ENCODE data around the gene PACSIN3.
"Not testable (repeated sequence)": the region's sequence is repeated elsewhere in the genome, so short reads cannot be mapped to it uniquely, and the experiment has no call there.

The PACSIN3 gene

DNA sequence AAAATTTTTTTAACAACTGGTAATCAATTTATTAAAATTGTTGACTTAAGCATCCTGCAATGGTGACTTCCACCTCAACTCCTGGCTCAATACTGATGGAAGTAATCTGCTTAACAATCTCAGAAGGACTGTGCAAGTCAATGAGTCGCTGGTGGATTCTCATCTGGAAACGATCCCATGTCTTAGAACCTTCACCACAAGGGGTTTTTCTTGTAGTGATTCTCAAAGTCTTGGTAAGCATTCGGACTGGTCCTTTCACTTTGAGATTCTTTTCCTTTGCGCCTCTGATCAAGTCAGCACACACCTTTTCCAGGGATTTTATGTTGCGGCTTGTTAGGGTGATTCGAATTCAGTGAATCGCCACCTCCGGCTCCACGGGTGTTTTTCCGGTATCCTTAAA, 4.9 kb upstream of the PACSIN3 start:
- DNase-seq, result not testable (repeated sequence)

DNA sequence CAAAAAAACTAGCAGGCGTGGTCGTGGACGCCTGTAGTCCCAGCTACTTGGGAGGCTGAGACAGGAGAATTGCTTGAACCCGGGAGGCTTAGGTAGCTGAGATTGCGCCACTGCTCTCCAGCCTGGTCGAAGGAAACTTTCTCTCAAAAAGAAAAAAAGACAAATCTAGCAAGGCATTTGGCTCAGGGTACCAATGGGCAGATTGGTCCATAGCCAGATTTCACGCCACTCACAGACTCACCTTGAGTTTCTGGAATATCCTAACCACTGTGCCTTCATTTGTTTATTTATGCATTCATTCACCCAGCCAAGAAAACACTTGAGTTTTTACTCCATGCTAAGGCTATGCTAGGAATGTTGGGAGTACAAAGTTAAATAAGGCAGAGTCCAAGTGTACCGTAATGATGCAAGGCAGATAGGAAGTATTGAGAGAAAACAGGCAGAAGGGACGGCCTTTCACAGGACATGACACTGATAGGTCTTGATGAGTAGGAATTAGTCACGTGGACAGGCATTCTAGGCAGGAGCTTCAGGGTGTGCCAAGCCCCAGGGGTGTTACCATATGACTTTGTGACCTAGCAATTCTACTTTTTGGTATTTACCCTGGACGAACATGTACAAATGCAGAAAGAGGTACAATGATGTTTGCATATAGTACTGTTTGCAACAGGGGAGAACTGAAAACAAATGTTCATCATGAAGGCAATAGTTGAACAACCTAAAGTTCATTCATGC, 3.0 kb upstream of the PACSIN3 start:
- DNase-seq, result peak; percentile 76

DNA sequence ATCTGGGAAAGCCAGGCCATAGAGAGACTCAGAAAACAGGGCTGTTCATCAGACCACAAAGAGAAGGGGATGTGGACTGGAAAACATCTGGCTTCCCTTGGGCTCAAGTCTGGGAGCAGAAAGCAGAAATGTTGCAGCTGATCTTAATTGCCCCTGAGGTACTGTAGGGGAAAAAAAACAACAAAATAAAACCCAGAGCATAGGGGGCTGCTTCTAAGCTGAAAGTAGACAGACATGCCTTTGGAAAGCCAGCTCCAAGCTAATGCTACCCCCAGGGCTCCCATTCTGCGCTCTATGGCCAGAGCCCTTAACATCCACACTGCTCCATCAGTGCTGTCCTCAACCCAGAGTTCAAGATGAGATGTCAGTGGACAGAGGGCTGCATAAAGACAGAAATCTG, 2.0 kb upstream of the PACSIN3 start:
- DNase-seq, result peak; percentile 75

DNA sequence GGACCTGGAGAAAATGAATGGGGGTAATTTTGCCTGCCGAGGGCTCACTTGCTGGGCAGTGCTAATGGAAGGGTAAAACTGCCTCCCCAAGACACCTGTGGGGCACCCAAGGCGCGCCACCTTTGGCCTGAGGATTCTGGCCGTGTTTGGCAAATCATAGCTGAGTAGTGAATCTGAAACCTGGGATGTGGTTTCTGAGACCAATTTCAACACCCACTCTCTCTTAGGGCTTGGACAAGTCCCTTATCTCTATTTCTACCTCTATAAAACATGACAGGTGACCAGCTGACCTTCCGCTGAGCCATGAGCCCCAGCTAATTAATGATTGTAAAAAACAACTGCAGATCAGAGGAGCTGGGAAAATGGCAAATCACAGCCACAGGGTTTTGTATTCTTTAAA, 1.5 kb upstream of the PACSIN3 start:
- DNase-seq, result no peak

DNA sequence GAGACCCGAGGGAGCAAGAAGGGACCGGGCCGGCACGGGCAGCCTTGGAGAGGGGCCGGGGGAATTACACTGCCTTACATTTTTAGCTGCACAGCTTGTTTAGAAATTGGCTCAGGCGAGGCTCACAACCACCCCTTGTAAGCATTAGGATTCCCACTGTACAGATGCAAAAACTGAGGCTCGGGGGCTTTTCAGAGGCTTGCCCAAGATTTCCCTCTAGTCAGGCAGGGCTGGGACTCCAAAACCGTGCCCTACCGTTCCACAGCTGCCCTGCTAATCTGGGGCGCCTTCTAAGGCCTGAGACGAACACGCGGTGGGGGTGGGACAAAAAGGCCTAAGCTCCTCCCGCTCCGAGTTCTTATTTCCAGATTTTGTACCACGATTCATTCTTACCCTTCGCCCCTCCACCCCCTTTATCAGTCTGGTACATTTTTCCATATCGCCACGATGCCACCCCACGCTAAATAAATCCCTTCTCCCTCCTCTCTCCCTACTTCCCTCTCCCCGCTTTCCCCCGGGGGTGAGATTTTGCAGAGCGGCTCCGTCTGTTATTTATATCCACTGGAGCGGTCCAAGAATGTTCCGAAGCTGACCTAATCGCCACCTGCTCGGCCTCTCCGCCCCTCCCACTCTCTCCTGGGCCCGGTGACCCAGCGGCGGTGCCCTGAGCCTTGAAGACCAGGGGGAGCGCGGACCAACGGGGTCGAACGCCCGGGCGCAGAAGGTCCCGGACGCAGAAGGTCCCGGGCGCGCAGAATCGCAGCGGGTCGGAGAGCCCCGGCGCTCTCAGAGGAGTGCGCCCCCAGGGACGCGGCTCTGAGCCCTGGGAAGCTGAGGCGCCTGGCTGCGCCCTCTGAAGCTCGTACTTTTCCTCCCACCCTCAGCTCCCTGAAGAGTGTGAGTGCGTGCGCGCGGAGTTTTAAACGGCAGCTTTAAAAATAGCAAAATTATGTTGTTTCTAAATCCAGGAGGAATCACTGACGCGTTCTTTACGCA, 764 bp upstream of the PACSIN3 start:
- peak; percentile 70 for DNase-seq

DNA sequence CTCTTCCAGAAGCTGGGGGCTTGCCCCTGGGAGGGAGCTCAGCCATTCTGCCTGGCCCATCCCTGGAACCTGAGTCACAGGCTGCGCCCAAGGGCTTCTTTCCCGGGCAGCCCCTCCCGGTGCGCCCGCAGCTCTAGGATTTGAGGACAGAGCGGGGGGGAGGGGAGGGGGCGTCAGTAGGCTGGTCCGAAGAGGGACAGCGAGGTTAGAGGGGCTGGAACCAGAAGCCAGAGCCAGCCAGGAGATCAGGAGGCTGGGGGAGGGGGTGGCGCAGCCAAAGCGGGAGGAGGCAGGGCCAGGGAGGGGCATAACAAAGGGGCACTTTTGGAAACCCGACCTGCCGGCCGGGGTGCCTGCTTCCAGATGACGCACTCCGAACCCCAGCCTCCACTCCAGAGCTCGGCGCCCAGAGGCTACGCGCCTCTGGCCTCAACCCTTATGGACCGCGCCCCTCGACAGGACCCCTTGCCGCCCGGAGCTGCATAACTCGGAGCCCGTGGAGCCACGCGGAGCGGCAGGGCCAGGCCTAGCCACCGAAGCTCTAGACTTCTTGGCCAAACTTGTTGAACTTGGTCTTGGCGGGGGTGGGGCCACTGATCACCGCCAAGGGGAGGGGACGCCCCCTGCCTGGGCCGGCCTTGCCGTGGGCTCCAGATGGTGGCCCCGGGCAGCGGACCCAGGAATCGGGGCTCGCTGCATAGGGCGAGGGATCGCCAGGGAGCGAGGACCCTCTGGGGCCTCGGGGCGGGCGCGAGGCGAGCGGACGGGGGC, 744 bp downstream of the PACSIN3 start:
- peak; percentile 97 for DNase-seq

DNA sequence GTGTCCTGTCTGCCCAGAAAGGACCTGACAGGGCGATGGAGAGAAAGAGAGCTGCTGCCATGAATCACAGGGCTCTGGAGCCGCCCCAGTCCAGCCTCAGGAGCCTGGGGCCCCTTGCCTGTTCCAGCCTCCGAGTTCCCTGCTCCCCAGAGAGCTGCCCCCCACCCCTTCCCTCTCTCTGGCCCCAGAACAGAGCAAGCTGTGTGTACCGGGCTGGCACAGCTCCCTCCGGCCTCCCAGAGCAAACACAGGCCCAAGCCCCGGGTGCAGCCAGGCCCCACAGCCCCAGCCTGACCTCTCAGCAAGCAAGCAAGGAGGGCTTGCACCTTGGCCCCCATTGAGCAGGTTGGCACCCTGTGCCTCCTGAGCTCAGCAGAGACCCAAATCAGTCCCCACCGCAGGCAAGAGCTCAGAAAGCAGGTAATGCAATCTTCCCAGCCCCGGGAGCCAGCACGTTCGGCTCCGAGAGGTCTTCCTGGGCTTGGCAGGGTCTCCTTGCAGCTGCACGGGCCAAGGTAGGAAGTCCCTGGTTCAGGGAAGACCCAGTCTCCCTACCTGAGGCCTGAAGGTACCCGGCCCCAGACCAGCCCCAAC, 1.4 kb downstream of the PACSIN3 start:
- DNase-seq, result no peak

DNA sequence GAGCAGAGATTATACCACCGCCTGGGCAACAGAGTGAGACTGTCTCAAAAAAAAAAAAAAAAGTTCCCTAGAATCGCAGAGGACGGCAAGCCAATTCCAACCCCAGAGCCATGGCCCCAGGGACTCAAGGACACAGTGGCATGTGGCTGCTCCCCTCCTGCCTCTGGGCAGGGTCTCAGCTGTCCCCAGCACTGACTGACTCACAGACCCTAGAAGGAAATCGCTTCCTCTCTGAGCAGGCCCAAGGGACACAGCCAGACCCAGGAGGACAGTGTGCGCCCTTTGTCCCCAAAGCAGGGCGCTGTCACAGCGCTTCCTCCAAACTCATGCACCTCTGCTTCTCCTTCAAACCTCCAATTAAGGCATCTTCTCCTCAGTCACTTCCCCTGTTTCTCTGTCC, 2.3 kb downstream of the PACSIN3 start:
- DNase-seq, result no peak

DNA sequence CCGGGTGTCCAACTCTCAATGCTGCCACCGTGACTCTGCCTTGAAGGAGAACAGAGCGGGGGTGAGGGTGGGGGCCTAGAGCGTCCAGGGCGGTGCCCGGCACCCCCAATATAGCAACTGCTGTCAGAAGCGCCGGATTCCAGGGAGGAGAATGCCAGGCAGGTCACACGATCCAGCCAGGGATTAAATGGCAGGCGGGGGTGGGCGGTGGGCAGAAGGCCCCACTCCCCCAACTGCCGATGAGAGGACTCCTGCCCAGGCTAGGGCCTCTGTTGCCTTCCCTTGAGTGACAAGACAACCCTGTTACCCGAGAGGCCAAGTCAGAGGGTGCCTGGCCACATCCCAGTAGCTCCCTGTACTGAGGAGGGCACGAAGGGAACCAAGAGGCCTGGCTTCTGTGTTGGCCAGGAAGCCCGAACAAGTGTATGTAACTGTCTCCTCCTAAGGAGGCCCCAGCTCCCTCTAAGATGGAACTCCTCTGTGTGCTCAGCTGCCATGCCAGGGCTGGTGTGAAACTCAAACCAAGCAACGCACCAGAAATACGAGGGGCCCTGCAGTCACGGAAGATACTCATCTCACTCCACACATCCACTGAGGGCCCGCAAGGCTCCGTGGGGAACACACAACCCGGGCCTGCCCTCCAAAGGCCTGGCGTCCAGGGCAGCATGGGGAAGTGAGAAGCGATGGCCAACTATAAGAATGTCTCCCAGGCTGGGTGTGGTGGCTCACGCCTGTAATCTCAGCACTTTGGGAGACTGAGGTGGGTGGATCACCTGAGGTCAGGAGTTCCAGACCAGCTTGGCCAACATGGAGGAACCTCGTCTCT, 3.0 kb downstream of the PACSIN3 start:
- no peak for DNase-seq

DNA sequence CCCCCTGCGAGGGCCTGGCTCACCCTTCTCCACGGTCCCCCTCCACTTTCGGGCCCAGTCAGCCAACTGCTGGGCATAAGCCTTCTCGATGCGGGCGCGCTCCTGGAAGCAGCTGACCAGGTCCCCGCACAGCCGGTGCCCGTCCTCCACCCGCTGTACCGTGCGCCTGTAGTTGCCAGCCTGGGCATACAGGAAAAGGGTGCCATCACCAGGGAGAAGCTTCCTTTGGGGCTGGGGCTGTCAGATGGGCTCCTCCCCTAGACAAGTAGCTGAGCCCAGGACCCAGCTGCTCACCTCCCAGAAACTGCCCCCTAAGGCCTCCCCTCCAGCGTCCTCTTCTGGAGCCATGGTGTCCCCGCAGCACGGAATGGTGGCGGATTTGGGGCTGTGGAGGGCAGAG, 3.9 kb downstream of the PACSIN3 start:
- no peak for DNase-seq

DNA sequence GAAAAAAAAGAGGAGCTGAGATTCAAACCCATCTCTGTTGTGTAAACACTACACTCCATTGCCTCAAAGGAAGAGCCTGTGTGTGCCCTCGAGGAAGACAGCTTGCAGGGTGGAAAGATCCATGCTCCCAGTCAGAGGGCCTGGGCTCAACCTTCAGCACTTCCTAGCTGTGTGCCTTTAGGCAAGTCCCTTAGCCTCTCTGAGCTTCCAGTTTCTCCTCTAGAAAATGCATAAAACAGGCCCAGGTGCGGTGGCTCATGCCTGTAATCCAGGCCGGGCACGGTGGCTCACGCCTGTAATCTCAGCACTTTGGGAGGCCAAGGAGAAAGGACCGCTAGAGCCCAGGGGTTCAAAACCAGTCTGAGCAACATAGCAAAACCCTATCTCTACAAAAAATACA, 5.0 kb downstream of the PACSIN3 start:
- no peak for DNase-seq

DNA sequence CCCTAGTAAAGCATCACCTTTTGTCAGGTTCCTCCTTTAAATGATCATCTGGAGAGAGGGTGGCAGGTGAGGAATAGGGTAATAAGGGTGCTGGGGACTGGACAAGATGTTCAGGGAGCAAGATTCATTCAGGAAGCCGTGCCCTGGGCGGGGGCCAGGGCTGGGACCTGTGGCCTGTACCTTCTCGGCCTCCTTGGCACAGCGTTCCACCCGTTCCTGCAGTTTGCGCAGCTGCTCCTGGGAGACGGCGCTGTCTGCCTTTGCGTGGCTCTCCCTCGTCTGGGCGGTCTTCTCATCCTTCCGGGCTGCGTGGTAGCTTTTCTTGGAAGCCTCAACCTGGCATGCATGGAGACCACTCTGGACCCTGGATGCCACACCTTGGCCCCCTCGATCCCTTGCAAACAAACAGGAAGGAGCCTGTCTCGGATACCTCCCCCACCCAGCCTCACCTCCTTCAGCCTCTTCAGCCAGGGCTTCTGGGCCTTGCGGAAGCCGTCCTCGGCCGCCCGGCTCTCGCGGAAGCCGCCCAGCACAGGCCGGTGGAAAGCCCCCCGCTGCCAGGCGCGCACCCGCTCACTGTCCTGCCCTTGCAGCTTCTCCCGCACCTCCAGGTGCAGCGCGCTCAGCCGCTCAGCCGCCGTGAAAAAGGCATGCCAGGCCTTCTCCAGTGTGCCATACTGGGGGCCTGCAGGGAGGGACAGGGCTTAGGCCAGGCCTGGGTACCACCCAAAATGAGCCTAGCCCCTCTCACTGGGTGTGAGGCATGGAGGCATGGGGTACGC, 6.0 kb downstream of the PACSIN3 start:
- no peak for DNase-seq

DNA sequence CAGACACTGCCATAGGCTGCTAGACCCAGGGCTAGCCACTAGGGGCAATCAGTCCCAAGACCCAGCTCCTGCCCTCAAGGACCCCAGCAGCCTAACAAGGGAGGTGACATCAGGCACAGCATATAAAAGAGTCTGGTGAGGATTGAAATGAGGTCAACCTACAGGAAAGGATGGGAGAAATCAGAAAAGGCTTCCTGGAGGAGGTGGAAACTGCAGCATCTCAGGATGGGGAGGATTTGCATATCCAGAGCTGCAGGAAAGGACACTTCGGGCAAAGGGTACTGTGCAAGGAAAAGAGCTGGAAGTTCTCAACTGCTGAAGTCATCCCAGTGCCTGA, 6.6 kb downstream of the PACSIN3 start:
- DNase-seq, result peak; percentile 88

DNA sequence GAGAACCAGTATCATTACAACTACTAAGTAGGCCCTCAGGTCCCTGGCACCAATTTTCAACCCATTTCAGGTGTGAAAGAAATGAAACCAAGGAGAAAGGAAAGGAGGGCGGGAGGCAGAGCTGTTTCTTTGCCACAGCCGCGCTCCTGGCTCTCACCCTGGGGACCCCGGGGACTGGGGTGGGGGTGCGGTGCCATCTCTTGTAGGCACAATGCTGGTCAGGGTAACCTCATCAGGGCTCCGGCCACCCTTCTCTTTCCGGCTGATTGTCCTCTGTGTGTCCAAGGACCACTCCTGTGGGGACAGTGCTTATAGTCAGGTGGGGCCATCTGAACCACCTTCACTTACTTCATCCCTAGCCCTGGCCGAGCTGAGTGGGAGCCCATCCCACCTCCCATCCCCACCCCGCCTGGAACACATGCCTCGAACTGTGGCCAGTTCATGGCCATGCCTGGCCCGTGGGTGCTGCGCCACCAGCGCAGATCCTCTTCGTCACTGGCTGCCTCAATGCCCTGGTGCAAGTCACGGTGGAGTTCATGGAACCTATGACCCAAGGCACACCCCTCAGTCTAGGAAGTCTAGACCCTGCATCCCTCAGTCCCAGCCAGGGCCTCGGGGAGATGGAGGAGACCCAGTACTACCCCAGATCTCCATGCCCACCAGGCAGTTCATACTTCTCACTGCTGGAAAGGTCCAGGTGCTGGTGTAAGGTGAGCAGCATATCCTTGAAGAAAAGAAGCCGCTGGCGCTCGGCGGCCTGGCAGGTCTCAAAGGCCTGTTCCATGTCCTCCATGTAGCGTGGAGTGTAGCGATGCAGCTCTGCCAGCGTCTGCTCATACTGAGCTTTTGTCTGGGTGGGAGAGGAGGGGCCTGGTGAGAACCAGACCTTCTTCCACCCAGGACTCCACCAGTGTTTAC, 7.2 kb downstream of the PACSIN3 start:
- no peak for DNase-seq

DNA sequence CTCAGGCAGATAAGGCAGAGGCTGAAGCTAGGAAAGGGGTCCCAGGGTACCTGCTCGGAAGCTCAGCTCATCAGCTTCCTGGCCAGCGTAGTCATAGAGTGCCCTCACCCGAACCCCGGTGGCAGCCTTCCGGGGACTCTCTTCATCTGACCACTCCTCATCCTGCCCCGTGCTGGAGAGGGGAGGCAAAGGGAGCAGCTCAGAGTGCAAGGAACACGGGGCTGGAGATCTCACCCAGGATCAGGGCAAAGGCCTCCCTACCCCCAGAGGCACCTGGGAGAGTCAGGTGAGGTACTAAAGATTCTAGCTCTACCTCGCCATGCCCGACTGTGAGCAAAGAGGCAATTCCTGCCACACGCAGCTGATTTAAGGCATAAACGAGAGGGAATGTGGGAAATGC, 7.9 kb downstream of the PACSIN3 start:
- no peak for DNase-seq

DNA sequence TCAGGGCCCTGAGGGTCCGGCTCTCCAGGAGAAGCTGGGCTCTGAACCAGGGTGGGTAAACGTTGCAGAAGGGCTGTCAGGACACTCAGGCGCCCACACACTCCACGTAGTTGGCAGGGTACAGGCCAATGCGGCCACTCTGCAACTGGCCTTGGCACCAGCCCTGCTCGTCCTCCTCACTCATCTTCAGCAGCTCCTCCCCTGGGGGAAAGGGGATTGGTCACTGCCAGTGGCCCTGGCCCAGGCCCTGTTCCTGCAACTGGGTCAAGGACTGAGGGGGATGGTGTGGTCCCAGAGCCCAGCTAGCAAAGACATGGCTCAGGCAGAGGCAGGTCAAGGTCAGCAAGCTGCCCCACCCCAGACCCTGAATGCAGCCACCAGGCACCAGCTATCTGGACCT, 8.4 kb downstream of the PACSIN3 start:
- no peak for DNase-seq

DNA sequence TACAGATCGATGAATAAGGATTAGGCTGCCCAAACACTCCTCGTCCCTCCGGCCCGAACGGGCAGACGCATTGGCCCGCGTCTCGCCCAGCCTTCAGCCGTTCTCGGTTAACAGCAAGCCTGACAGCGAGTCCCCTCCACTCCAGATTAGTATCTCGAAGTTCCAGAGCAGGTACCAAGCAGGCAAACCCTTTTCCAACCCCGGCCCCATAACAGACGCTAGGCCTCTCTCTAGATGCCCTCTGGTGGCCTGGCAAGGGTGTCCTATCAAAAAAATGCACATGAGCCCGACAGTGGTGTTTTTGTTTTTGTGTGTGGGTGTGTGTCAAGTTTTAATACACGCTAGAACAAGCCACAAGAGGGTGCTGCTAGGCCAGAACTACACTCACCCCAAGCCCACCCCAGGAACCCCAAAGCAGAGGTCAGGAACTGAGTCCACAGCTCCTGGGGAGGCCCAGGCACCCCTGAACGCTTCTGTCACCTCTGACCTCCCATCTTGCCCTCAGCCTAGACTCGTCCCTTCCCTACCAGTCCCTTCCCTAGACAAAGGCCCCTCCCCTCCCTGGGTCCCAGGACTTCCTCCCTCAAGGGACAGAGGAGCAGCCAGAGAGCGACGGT, 8.9 kb downstream of the PACSIN3 start:
- DNase-seq, result peak; percentile 87

DNA sequence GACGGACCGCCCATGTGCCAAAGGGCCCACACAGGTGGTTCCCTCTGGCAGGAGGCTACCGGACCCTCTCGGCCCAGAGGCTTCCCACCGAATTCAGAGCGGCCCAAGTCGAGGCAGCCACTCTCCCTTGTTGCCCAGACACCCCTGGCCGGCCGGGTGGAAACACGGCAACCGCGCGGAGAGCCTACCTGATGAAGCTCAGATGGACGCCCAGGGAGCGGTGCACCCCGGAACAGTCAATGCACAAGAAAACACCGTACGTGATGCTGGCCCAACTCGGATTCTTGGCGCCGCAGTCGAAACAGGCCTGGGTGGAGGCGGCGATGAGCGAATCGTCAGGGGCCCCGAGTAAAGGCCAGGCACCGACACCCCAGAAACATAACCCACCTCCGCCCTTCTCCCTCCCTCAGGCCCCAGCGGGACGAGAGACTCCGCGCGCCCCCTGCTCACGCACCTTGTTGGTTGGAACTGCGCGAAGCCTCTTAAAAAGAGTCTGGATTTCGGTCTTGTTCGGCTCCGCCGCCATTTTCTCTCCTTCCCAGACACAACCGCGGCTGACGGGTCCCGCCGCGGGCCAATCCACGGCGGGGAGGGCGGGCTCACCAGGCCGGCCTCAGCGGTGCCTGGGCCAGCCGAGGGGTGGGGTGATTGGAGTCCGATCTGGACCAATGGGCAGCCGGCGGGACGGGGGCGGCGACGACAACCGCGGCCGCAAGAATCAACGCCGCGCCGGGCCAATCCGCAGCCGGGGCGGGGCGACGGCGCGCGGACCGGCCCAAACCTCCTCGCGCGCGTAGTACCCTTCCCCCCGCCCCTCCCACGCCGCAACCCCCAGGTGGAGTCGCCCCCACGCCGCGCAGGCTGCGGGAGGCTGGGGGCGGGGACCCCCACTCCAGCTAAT, 9.7 kb downstream of the PACSIN3 start, which contains the start of gene ARFGAP2:
Gene ARFGAP2 (minus strand): TSS at position 552 of the 901 bp plus-strand sequence. CDS start 26 bp downstream, at position 526.
- DNase-seq, result peak; percentile 98

Data from islet precursor cell (in vitro differentiated cells).